ENCODE data around the gene SRCAP. TPM values are rescaled to one million over a fixed set of nuclear protein-coding genes. Genes with fewer than 3 reads are reported as not detected.

Gene SRCAP
- total RNA-seq, 4 donors from 2014 or later = 15.9 to 40.4 (median 30.0) TPM

GRCh38 chr16:30762991-30763725, 64.2 kb downstream of the SRCAP start:
- TF ChIP-seq CTCF (IDR thresholded peaks at IDR 0.05) = no peak
- no peak for ATAC-seq (ENCODE audit: low FRiP score)
- no peak for DNase-seq (ENCODE audit: low spot score)

- DNase-seq (ENCODE audit: low spot score) (no peak), ATAC-seq (ENCODE audit: low FRiP score) (no peak)
- no peak for TF ChIP-seq CTCF (IDR thresholded peaks at IDR 0.05)
Measured at GRCh38 chr16:30764086-30764485, 65.1 kb downstream of the SRCAP start.

GRCh38 chr16:30764816-30765465, 66.0 kb downstream of the SRCAP start:
- no peak for ATAC-seq (ENCODE audit: low FRiP score)
- no peak for TF ChIP-seq CTCF (IDR thresholded peaks at IDR 0.05)
- DNase-seq (ENCODE audit: low spot score) = no peak

- DNase-seq (ENCODE audit: low spot score) = no peak
- ATAC-seq (ENCODE audit: low FRiP score) = no peak
- TF ChIP-seq CTCF (IDR thresholded peaks at IDR 0.05) = no peak
Measured at GRCh38 chr16:30766206-30766932, 67.4 kb downstream of the SRCAP start.

- ATAC-seq (ENCODE audit: low FRiP score) (no peak), DNase-seq (ENCODE audit: low spot score) (no peak)
- no peak for TF ChIP-seq CTCF (IDR thresholded peaks at IDR 0.05)
Measured at GRCh38 chr16:30766933-30767284, 67.9 kb downstream of the SRCAP start.

GRCh38 chr16:30767767-30768465, 68.9 kb downstream of the SRCAP start:
- no peak for DNase-seq (ENCODE audit: low spot score)
- ATAC-seq (ENCODE audit: low FRiP score) = no peak
- TF ChIP-seq CTCF (IDR thresholded peaks at IDR 0.05) = no peak
